RWPE2 (cell line): ENCODE measurements around the gene COL4A2.

Experiments used
- ATAC-seq: fragments of 200-7000 bp; cut with Tn5 transposase; 3 replicates; pipeline ENCODE4 v1.9.1; 2021; ENCODE audit warnings: low read depth
- DNase-seq: peaks from one replicate; pipeline ENCODE4 v3.0.0-alpha.2; 2020; ENCODE audit warnings: low spot score
- H3K27ac ChIP-seq: fragments of 450-650 bp; 2 replicates; pipeline ENCODE4 v1.5.1; 2017; ENCODE audit warnings: mild to moderate bottlenecking; ENCODE audit not compliant: poor library complexity, severe bottlenecking
- H3K27me3 ChIP-seq: fragments of 250-450 bp; sonication (Bioruptor Pico); 2 replicates; pipeline ENCODE4 v1.5.1; 2021; ENCODE audit warnings: mild to moderate bottlenecking, moderate library complexity; ENCODE audit not compliant: insufficient read depth, poor library complexity, severe bottlenecking
- H3K36me3 ChIP-seq: fragments of 250-450 bp; sonication (Bioruptor Pico); 2 replicates; pipeline ENCODE4 v1.5.1; 2020; ENCODE audit warnings: low read depth, mild to moderate bottlenecking, moderate library complexity
- H3K4me1 ChIP-seq: fragments of 250-450 bp; sonication (Bioruptor Pico); 2 replicates; pipeline ENCODE4 v1.5.1; 2021; ENCODE audit warnings: mild to moderate bottlenecking, moderate library complexity; ENCODE audit not compliant: insufficient read depth, poor library complexity, severe bottlenecking
- H3K4me3 ChIP-seq: fragments of 250-450 bp; sonication (Bioruptor Pico); 2 replicates; pipeline ENCODE4 v1.5.1; 2021; ENCODE audit warnings: mild to moderate bottlenecking, moderate library complexity; ENCODE audit not compliant: severe bottlenecking
- H3K9me3 ChIP-seq: fragments of 250-450 bp; sonication (Bioruptor Pico); 2 replicates; pipeline ENCODE4 v1.5.1; 2021; ENCODE audit warnings: mild to moderate bottlenecking, moderate library complexity; ENCODE audit not compliant: severe bottlenecking
- TF ChIP-seq, protein P1 (sequence below): fragments of 450-650 bp; IDR thresholded peaks from one replicate; pipeline ENCODE4 v1.5.1; 2017; ENCODE audit warnings: mild to moderate bottlenecking, moderate library complexity; ENCODE audit not compliant: poor library complexity, severe bottlenecking

The COL4A2 gene

DNA sequence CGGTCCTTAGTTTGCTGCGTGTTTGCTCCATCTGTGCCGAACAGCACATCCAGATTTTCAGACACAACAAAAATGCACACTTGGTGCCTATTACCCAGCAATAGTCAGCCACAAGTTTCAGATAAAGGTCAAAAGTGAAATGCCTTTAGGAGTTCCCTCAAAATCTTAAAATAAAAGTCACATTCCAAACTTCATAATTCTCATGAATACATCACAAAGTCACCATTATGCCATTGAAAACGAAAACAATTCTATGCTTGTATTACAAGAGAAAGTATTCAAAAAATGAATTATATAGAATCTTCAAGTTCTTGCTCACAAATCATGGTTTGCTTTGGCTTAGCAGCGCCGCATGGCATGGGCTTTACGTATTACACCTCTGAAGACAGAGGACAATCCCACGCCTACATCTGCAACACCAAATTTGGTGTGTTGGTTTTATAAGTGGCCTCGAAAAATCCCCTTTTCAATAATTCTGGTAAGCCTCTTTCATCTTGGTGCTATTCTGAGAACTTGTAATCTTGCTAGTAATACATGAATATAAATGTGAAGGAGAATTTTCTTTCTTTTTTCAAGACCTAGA, 26.8 kb upstream of the COL4A2 start:
- H3K9me3 ChIP-seq, result no peaks in the 10 kb centered on the region

DNA sequence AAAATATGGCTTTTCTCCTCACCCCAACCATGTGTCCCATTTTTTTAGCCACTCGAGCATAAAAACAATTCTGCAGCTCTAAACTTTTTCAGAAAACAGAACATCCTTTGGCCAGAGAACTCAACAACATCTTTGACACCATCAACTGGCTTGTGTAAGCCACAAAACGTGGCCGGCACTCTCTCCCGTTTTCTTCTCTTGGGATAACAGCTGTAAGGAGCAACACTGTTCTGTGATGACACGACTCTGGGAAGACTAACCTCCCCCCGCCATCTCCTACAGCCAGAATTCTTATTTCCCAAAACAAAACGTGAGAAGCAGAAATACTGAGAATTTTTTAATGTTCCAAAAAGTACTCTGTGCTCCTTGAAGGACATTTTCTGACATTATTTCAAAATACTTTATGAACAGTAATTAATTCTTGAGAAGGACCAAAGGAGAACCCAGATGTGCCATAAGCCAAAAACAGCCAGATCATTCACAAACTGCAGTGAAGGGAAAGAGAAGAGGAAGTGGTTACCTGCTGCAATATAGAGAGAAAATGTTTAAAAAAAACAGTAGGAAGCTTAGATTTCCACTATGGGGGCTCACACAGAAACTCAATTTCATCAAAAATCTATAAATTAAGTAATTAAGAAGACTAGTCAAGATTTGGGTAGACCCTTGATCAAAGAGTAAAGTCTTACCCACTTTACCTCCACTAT, 25.9 kb upstream of the COL4A2 start:
- TF ChIP-seq, protein P1, sequence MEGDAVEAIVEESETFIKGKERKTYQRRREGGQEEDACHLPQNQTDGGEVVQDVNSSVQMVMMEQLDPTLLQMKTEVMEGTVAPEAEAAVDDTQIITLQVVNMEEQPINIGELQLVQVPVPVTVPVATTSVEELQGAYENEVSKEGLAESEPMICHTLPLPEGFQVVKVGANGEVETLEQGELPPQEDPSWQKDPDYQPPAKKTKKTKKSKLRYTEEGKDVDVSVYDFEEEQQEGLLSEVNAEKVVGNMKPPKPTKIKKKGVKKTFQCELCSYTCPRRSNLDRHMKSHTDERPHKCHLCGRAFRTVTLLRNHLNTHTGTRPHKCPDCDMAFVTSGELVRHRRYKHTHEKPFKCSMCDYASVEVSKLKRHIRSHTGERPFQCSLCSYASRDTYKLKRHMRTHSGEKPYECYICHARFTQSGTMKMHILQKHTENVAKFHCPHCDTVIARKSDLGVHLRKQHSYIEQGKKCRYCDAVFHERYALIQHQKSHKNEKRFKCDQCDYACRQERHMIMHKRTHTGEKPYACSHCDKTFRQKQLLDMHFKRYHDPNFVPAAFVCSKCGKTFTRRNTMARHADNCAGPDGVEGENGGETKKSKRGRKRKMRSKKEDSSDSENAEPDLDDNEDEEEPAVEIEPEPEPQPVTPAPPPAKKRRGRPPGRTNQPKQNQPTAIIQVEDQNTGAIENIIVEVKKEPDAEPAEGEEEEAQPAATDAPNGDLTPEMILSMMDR, result no peak
- Histone ChIP-seq H3K9me3 (no peaks in the 10 kb centered on the region), H3K27ac (no peak overlapping the region), H3K27me3 (no peaks in the 10 kb centered on the region), H3K4me3 (no peak overlapping the region), H3K4me1 (no peaks in the 10 kb centered on the region), H3K36me3 (peaks cover 15% of the 10 kb centered on the region; the same call in 1 of the 2 replicates)
- ATAC-seq (no peak), DNase-seq (no peak)

More for the DNA sequence above, 26.8 kb upstream of the COL4A2 start:
- ATAC-seq (no peak), DNase-seq (no peak)
- no peak overlapping the region for H3K27ac ChIP-seq
- H3K4me3 ChIP-seq, result no peak overlapping the region
- H3K27me3 ChIP-seq, result no peaks in the 10 kb centered on the region
- TF ChIP-seq, protein P1, result no peak
- peaks cover 15% of the 10 kb centered on the region; the same call in 1 of the 2 replicates for H3K36me3 ChIP-seq
- no peaks in the 10 kb centered on the region for H3K4me1 ChIP-seq

- Histone ChIP-seq H3K4me1 (no peaks in the 10 kb centered on the region), H3K27ac (no peak overlapping the region), H3K9me3 (no peaks in the 10 kb centered on the region), H3K4me3 (no peak overlapping the region), H3K27me3 (no peaks in the 10 kb centered on the region), H3K36me3 (peaks cover 14% of the 10 kb centered on the region; the same call in 1 of the 2 replicates)
- ATAC-seq (no peak), DNase-seq (no peak)
- TF ChIP-seq, protein P1, result no peak
These were observed 25.3 kb upstream of the COL4A2 start for GRCh38 chr13:110281736-110282135.

- TF ChIP-seq, protein P1, result no peak
- DNase-seq, result no peak
- peaks cover 9% of the 10 kb centered on the region; the same call in 1 of the 2 replicates for H3K36me3 ChIP-seq
- no peak for ATAC-seq
- no peak overlapping the region for H3K4me3 ChIP-seq
- H3K27me3 ChIP-seq, result no peaks in the 10 kb centered on the region
- no peaks in the 10 kb centered on the region for H3K4me1 ChIP-seq
- H3K9me3 ChIP-seq, result no peaks in the 10 kb centered on the region
- H3K27ac ChIP-seq, result no peak overlapping the region
These were observed 24.7 kb upstream of the COL4A2 start for GRCh38 chr13:110282316-110282841.
